Right forelimb (tissue), 1 donor: ENCODE data around the gene SLC4A8.
"Not testable (repeated sequence)": the region's sequence is repeated elsewhere in the genome, so short reads cannot be mapped to it uniquely, and the experiment has no call there.

Experiments used
- DNase-seq: peaks from one replicate; pipeline ENCODE4 v3.0.0-alpha.2; 2018

The SLC4A8 gene

DNA sequence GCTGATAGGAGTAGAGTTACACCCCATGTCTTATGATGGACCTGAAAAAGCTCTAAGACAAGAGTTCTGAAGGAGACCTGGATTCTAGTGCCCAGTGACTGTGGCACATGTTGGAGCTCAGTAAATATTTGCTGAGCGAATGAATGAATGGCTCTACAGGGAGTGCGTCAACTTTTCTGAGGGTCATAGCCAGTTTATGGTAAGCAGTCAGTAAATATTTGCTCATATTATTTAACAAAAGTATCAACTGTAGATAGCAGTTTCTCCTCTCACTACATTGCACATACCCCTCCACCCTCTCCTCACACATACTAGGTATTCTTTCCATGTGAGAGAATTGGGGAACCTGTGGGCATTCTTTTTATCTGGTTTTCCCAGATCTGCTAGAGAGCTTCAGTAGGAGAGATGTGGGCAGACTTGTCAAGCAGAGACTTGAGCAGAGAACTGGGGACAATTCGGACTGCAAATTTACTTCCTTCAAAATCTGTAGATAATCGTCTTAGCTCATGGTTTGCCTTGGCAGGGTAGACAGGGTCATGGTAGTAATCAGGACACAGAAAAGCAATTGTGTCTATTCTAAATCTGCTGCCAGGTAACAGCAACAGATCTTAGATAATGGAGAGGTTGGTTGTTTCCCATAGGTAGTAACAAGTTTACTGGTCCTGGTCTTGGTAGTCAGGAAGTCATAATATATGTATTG, 5.7 kb downstream of the SLC4A8 start:
- DNase-seq, result no peak

DNA sequence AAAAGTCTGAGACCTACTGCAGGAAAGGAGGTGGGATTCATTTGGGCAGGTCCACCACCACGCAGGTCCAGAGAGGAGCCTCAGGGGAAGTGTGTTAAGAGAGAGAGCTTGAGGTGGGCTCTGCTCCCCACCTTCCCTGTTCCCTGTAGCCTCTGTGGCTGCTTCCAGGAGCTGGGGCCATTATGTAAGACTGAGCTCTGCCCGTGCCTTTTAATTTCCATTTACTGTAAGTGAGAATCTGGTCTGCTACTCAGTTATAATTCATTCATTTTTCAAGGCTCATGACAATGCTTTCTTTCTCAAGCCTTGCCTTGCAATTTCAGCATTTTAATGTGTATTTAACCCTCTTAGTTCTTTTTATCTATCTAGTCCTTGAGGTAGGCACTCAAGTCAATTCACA, 8.3 kb downstream of the SLC4A8 start:
- no peak for DNase-seq

- no peak for DNase-seq
These were observed 9.7 kb downstream of the SLC4A8 start for GRCh38 chr12:51434305-51434704.

DNA sequence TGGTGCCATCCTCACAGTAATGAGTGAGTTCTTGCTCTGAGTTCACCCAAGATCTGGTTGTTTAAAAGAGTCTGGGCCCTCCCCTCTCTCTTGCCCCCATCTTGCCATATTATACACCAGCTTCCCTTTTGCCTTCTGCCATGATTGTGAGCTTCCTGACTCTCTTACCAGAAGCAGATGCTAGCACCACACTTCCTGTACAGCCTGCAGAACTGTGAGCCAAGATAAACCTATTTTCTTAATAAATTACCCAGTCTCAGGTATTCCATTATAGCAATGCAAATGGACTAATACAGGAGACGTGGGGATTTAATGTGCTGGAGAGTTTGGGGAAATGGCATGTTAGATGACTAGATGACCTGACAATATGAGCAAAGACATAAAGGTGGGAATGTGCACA, 12.8 kb downstream of the SLC4A8 start:
- DNase-seq, result no peak

- DNase-seq, result no peak
These were observed 14.7 kb downstream of the SLC4A8 start for GRCh38 chr12:51439330-51439729.

- no peak for DNase-seq
These were observed 17.0 kb downstream of the SLC4A8 start for GRCh38 chr12:51441583-51441982.

- no peak for DNase-seq
These were observed 17.7 kb downstream of the SLC4A8 start for GRCh38 chr12:51442324-51442723.

- DNase-seq, result no peak
These were observed 18.9 kb downstream of the SLC4A8 start for GRCh38 chr12:51443573-51443972.

- DNase-seq, result no peak
These were observed 24.1 kb downstream of the SLC4A8 start for GRCh38 chr12:51448618-51449256.

DNA sequence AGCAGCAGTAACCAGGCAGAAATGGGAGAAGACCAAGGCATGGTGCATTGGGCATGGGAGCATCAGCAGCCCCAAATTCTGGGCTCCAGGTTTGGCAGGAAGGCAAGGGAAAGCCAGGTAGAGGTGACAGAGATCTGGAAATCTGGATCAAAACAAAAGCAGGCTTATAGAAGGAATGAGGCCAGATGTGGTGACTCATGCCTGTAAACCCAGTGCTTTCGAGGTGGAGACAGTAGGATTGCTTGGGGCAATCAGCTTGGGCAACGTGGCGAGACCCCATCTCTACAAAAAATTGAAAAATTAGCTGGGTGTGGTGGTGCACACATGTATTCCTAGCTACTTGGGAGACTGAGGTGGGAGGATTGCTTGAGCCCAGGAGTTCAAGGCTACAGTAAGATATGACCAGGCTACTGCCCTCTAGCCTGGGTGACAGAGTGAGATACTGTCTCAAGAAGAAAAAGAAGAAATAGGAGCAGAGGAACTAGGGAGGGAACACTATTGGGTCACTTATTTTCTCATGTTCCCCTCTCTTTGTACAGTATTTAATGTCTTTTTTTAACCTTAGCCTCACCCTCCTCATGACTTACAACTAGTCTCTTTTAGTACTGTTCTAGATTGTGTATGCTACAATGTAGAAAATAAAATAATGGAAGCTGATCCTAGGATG, 25.1 kb downstream of the SLC4A8 start:
- DNase-seq, result no peak

GRCh38 chr12:51450333-51450732, 25.7 kb downstream of the SLC4A8 start:
- DNase-seq, result no peak

DNA sequence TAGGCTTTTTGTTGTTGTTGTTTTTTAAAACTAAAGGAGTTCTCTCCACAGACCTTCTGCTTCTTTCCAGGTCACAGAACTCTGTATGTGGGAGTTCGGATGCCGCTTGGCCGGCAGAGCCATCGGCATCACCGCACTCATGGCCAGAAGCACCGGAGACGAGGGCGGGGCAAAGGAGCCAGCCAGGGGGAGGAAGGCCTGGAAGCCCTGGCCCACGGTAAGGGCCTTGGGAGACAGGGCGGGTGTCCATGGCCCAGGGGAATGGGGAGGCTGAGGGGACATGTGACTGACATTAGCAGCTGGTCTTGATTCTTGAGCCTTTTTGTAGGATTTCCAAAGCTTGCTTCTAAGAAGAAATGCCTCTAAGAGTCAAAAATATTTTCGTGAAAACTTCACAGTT, 26.2 kb downstream of the SLC4A8 start:
- no peak for DNase-seq

GRCh38 chr12:51454016-51454415, 29.4 kb downstream of the SLC4A8 start:
- not testable (repeated sequence) for DNase-seq

GRCh38 chr12:51455050-51455449, 30.4 kb downstream of the SLC4A8 start:
- DNase-seq, result not testable (repeated sequence)

- DNase-seq, result no peak
These were observed 34.0 kb downstream of the SLC4A8 start for GRCh38 chr12:51458635-51459034.

DNA sequence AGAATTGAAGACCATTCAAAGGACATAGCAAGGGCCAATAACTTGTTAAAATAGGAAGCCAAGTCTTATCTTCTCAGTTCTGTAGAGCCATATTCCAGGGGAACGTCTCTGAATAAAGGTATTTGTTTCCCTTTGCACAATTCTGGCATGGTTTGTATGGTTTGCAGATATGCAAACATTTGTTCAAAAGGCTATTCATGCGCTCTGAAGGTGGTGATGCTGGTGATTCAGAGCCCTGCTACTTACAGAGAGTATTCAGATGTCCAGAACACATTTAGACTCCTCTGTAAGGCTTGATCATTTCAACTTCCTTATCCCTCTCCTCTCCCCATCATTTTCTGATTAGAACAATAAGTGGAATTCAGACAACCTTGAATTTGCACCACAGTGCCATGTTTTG, 35.9 kb downstream of the SLC4A8 start:
- DNase-seq, result no peak

GRCh38 chr12:51465491-51465890, 40.9 kb downstream of the SLC4A8 start:
- DNase-seq, result no peak

DNA sequence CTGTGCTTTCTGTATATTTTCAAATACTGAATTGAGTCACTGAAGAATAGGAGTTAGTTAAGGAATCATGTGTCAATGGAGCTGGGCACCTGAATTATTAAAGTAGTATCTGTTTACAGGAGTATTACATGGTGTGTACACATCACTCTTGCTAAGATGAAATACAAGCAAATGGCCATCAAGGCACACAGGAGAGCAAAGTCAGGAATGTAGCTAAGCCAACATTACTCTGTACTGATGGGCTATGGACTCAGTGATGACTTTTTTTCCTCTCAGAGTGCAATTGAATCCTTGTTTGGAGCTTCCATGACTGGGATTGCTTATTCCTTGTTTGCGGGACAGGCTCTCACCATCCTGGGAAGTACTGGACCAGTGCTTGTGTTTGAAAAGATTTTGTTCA, 45.5 kb downstream of the SLC4A8 start:
- no peak for DNase-seq

- no peak for DNase-seq
These were observed 46.7 kb downstream of the SLC4A8 start for GRCh38 chr12:51471111-51471864.

GRCh38 chr12:51472984-51473383, 48.4 kb downstream of the SLC4A8 start:
- DNase-seq, result no peak

GRCh38 chr12:51473947-51474346, 49.3 kb downstream of the SLC4A8 start:
- no peak for DNase-seq

GRCh38 chr12:51475543-51475942, 50.9 kb downstream of the SLC4A8 start:
- no peak for DNase-seq

DNA sequence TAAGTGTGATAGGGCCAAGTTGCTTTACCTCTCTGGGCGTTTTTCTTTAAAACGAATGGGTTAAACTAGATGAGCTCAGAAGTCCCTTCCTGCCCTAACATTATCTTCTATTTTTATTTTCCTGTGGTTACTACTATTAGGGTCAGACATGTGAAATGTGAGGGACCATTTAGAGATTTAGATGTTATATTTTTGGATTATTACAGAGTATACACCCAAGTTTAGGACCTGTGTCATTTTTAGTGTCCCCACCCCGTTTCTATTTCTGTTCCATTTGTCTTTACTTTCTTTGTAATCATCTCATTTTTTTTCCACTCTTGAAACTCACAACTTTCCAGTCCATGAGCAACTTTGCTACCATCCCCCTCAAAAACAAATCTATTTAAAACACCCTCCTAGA, 56.3 kb downstream of the SLC4A8 start:
- no peak for DNase-seq
